KMS-11 (cell line): ENCODE measurements around the gene ASB15.

Experiments
- H2AFZ ChIP-seq: fragments of 200-600 bp; sonication (generic); 2 replicates; pipeline ENCODE4 v1.6.1; 2016; ENCODE audit warnings: antibody characterized with exemption, mixed run types, low read depth
- H3K27ac ChIP-seq: fragments of 200-600 bp; sonication (generic); 2 replicates; pipeline ENCODE4 v1.6.1; 2016; ENCODE audit warnings: mild to moderate bottlenecking, mixed run types
- H3K27me3 ChIP-seq: fragments of 200-600 bp; sonication (generic); 2 replicates; pipeline ENCODE4 v1.6.1; 2017; ENCODE audit warnings: mild to moderate bottlenecking, low read depth, mixed run types, moderate library complexity; ENCODE audit not compliant: insufficient read depth
- H3K36me3 ChIP-seq: fragments of 200-600 bp; sonication (generic); 2 replicates; pipeline ENCODE4 v1.6.1; 2017; ENCODE audit warnings: mild to moderate bottlenecking, mixed run types; ENCODE audit not compliant: insufficient read depth
- H3K4me1 ChIP-seq: fragments of 200-600 bp; sonication (generic); 2 replicates; pipeline ENCODE4 v1.6.1; 2016; ENCODE audit warnings: mild to moderate bottlenecking, low read depth, mixed run types; ENCODE audit not compliant: poor library complexity, severe bottlenecking
- H3K4me2 ChIP-seq: fragments of 200-600 bp; sonication (generic); 2 replicates; pipeline ENCODE4 v1.7.0; 2016; ENCODE audit warnings: mild to moderate bottlenecking, mixed run types
- H3K4me3 ChIP-seq: fragments of 200-600 bp; sonication (generic); IDR thresholded peaks from 2 replicates; pipeline ENCODE4 v1.6.1; 2017; ENCODE audit warnings: low read depth, low read length, mixed read lengths; ENCODE audit not compliant: insufficient read depth
- H3K79me2 ChIP-seq: fragments of 200-600 bp; sonication (generic); 2 replicates; pipeline ENCODE4 v1.6.1; 2016; ENCODE audit warnings: low read depth, mixed run types; ENCODE audit not compliant: insufficient read depth
- H3K9ac ChIP-seq: fragments of 200-600 bp; sonication (generic); 2 replicates; pipeline ENCODE4 v1.6.1; 2016; ENCODE audit warnings: mild to moderate bottlenecking, mixed run types
- H4K20me1 ChIP-seq: fragments of 200-600 bp; sonication (generic); 2 replicates; pipeline ENCODE4 v1.6.1; 2016; ENCODE audit warnings: mild to moderate bottlenecking, mixed run types; ENCODE audit not compliant: insufficient read depth
- TF ChIP-seq, protein P1 (sequence below): fragments of 200-600 bp; sonication (generic); conservative IDR thresholded peaks from 2 replicates; pipeline ENCODE4 v1.6.1; 2017; ENCODE audit warnings: low read depth, mild to moderate bottlenecking, antibody characterized with exemption, low read length, moderate library complexity, mixed read lengths

ASB15 gene

GRCh38 chr7:123607423-123607975, 5.9 kb downstream of the ASB15 start:
- Histone ChIP-seq H2AFZ (no peak overlapping the region), H3K9ac (no peak overlapping the region), H3K27ac (no peak overlapping the region), H3K4me3 (no peak overlapping the region), H3K4me1 (peaks cover 20% of the 10 kb centered on the region), H3K79me2 (no peaks in the 10 kb centered on the region), H4K20me1 (no peaks in the 10 kb centered on the region), H3K4me2 (no peak overlapping the region), H3K36me3 (no peaks in the 10 kb centered on the region), H3K27me3 (no peaks in the 10 kb centered on the region)
- TF ChIP-seq, protein P1, sequence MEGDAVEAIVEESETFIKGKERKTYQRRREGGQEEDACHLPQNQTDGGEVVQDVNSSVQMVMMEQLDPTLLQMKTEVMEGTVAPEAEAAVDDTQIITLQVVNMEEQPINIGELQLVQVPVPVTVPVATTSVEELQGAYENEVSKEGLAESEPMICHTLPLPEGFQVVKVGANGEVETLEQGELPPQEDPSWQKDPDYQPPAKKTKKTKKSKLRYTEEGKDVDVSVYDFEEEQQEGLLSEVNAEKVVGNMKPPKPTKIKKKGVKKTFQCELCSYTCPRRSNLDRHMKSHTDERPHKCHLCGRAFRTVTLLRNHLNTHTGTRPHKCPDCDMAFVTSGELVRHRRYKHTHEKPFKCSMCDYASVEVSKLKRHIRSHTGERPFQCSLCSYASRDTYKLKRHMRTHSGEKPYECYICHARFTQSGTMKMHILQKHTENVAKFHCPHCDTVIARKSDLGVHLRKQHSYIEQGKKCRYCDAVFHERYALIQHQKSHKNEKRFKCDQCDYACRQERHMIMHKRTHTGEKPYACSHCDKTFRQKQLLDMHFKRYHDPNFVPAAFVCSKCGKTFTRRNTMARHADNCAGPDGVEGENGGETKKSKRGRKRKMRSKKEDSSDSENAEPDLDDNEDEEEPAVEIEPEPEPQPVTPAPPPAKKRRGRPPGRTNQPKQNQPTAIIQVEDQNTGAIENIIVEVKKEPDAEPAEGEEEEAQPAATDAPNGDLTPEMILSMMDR: no peak

GRCh38 chr7:123608991-123609882, 7.6 kb downstream of the ASB15 start:
- Histone ChIP-seq H3K4me2 (peak overlapping the region; percentile 3; the same call in 1 of the 2 replicates), H4K20me1 (no peaks in the 10 kb centered on the region), H3K4me1 (peaks cover 20% of the 10 kb centered on the region), H3K4me3 (no peak overlapping the region), H3K79me2 (no peaks in the 10 kb centered on the region), H3K27ac (no peak overlapping the region), H3K9ac (no peak overlapping the region), H3K36me3 (no peaks in the 10 kb centered on the region), H3K27me3 (no peaks in the 10 kb centered on the region), H2AFZ (peak overlapping the region; percentile 15; the same call in 1 of the 2 replicates)
- TF ChIP-seq, protein P1: no peak

DNA sequence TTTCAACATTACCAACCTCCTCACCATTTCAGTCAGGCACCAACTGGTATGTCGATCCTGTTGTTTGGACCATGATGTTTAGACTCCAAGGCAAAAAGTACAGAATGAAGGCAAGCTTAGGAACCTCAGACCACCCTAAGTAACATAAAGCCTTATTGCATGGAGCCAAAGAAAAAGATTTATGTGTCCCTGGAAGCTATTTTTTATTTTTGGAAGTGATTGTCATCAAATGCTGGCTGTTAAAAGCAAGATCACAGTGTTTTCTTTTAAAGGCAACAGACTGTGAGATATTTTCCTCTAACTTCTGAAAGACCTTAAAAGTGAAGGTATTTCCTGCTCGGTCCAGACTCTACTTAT, 8.2 kb downstream of the ASB15 start:
- Histone ChIP-seq H3K4me2 (no peak overlapping the region; the same call in 1 of the 2 replicates), H4K20me1 (no peaks in the 10 kb centered on the region), H3K79me2 (no peaks in the 10 kb centered on the region), H3K27ac (no peak overlapping the region), H3K4me1 (peaks cover 20% of the 10 kb centered on the region), H3K27me3 (no peaks in the 10 kb centered on the region), H3K9ac (no peak overlapping the region), H3K4me3 (no peak overlapping the region), H3K36me3 (no peaks in the 10 kb centered on the region), H2AFZ (no peak overlapping the region)
- TF ChIP-seq, protein P1: no peak

DNA sequence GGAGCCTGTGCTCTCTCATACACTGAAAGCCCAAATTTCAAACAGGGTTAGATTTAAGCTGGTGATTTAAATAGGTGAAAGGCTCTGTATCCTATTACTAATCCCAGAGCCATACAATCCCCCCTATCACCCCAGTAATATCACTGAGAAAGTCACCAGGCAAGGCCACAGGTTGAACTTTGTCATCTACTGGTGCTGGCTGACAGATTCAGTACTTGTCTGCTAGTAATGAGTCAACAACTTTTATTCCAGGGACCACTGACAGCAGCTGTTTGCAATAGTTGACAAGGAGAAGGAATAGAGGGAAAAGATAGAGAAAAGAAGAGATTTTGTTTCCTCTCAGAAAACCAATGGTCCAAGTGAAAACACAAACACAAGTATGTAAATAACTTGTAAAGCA, 10.4 kb downstream of the ASB15 start:
- peaks cover 20% of the 10 kb centered on the region for H3K4me1 ChIP-seq
- H3K27me3 ChIP-seq: no peaks in the 10 kb centered on the region
- no peak overlapping the region for H3K4me2 ChIP-seq
- H3K27ac ChIP-seq: no peak overlapping the region
- no peaks in the 10 kb centered on the region for H4K20me1 ChIP-seq
- H3K4me3 ChIP-seq: no peak overlapping the region
- no peak overlapping the region for H3K9ac ChIP-seq
- TF ChIP-seq, protein P1: no peak
- H3K36me3 ChIP-seq: no peaks in the 10 kb centered on the region; the same call in 1 of the 2 replicates
- H2AFZ ChIP-seq: no peak overlapping the region
- H3K79me2 ChIP-seq: no peaks in the 10 kb centered on the region
